HG03025 (cell line): ENCODE results near the gene CENPM.
"Not testable (repeated sequence)": the region's sequence is repeated elsewhere in the genome, so short reads cannot be mapped to it uniquely, and the experiment has no call there.

Experiments used
- ATAC-seq: cut with Tn5 transposase; IDR thresholded peaks from one replicate; pipeline ENCODE4 v1.9.1; 2021; ENCODE audit warnings: mild to moderate bottlenecking, moderate library complexity; ENCODE audit not compliant: unreplicated experiment, low FRiP score

CENPM gene

GRCh38 chr22:41966607-41967240, 19.8 kb upstream of the CENPM start:
- ATAC-seq = no peak

- no peak for ATAC-seq
Measured at GRCh38 chr22:41966225-41966606, 19.3 kb upstream of the CENPM start.

- ATAC-seq = no peak
Measured at GRCh38 chr22:41964112-41964491, 17.1 kb upstream of the CENPM start.

- ATAC-seq = no peak
Measured at GRCh38 chr22:41963453-41964111, 16.6 kb upstream of the CENPM start.

GRCh38 chr22:41957941-41958556, 11.1 kb upstream of the CENPM start:
- ATAC-seq = no peak

- no peak for ATAC-seq
Measured at GRCh38 chr22:41952713-41953112, 5.8 kb upstream of the CENPM start.

GRCh38 chr22:41951898-41952474, 5.0 kb upstream of the CENPM start, which contains the start of gene SMIM45:
SMIM45 (plus strand) TSS chr22:41952150.
- ATAC-seq = no peak

GRCh38 chr22:41949297-41949965, 2.5 kb upstream of the CENPM start:
- ATAC-seq = no peak

GRCh38 chr22:41948928-41949296, 2.0 kb upstream of the CENPM start:
- ATAC-seq = not testable (repeated sequence)

GRCh38 chr22:41948142-41948541, 1.2 kb upstream of the CENPM start:
- no peak for ATAC-seq

- ATAC-seq = no peak
Measured at GRCh38 chr22:41947424-41948080, 600 bp upstream of the CENPM start.

- no peak for ATAC-seq
Measured at GRCh38 chr22:41943661-41944209, 3.2 kb downstream of the CENPM start.

- no peak for ATAC-seq
Measured at GRCh38 chr22:41940832-41941765, 5.9 kb downstream of the CENPM start.

- ATAC-seq = peak; percentile 52
Measured at GRCh38 chr22:41939981-41940831, 6.7 kb downstream of the CENPM start.

GRCh38 chr22:41936894-41937169, 10.1 kb downstream of the CENPM start:
- ATAC-seq = no peak

- no peak for ATAC-seq
Measured at GRCh38 chr22:41935509-41935908, 11.4 kb downstream of the CENPM start.

GRCh38 chr22:41935015-41935351, 12.0 kb downstream of the CENPM start:
- ATAC-seq = no peak

- ATAC-seq = no peak
Measured at GRCh38 chr22:41934284-41935014, 12.5 kb downstream of the CENPM start.
